Fibroblast of mammary gland (primary cell): ENCODE measurements around the gene BCAN.

Experiments used
- DNase-seq: peaks from one replicate; pipeline ENCODE4 v3.0.0-alpha.2; 2010; ENCODE audit warnings: low read depth
- H3K4me3 ChIP-seq: 2 replicates; pipeline ENCODE4 v1.5.1; 2011; ENCODE audit warnings: low read depth, mild to moderate bottlenecking, low read length, moderate library complexity; ENCODE audit not compliant: control insufficient read depth
- CTCF ChIP-seq: conservative IDR thresholded peaks from 2 replicates; pipeline ENCODE4 v1.5.1; 2011; ENCODE audit warnings: low read depth, low read length, inconsistent platforms; ENCODE audit not compliant: control insufficient read depth, insufficient read depth

Gene BCAN

GRCh38 chr1:156677616-156678596 lies 36.0 kb downstream of the BCAN start:
- peak; percentile 84 for DNase-seq
- TF ChIP-seq CTCF = peak; percentile 92
- peak overlapping the region; percentile 53 for H3K4me3 ChIP-seq

GRCh38 chr1:156680056-156680455 lies 38.1 kb downstream of the BCAN start:
- no peak for DNase-seq
- no peak for TF ChIP-seq CTCF
- no peak overlapping the region for H3K4me3 ChIP-seq

GRCh38 chr1:156681196-156681960 lies 39.5 kb downstream of the BCAN start:
- DNase-seq = no peak
- no peak for TF ChIP-seq CTCF
- no peak overlapping the region for H3K4me3 ChIP-seq

GRCh38 chr1:156682166-156682890 lies 40.4 kb downstream of the BCAN start:
- DNase-seq = no peak
- TF ChIP-seq CTCF = no peak
- no peak overlapping the region for H3K4me3 ChIP-seq

- TF ChIP-seq CTCF = peak; percentile 21
- DNase-seq = peak; percentile 82
- H3K4me3 ChIP-seq = no peak overlapping the region
Measured at GRCh38 chr1:156684227-156684782, 42.4 kb downstream of the BCAN start.

- peak overlapping the region; percentile 8 for H3K4me3 ChIP-seq
- DNase-seq = peak; percentile 88
- peak; percentile 96 for TF ChIP-seq CTCF
Measured at GRCh38 chr1:156689035-156689952, 47.4 kb downstream of the BCAN start.
